Measurements from ENCODE around the gene NMNAT2. TPM values are rescaled to one million over a fixed set of nuclear protein-coding genes. Genes with fewer than 3 reads are reported as not detected.
A peak's percentile ranks its signal among the peaks of the same experiment; 100 is the strongest.

NMNAT2 gene
- total and polyA plus RNA-seq, 2 donors (not counting 3 experiments of a cell fraction or from before 2014, with no cell fraction given), result 0.28 to 0.38 TPM

DNA sequence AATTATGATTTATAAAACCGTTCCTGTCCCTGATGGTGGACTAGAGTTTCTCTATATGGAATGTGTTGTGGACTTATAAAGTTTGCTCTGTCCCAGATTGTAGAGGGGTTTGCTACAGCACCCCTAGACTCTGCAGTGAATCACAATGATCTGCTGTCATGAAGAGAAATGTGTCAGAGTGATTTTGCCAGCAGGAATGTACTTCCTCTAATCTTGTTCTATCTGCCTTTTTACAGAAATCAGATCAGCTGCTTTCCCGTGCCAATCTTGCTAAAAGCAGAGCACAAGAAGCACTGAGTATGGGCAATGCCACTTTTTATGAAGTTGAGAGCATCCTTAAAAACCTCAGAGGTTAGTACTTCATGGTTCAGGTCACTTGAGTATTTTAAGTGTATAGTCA lies 180.1 kb downstream of the NMNAT2 start:
- no TSS peak for BruUV-seq (replicated peaks)
- H4K20me1 ChIP-seq (replicated peaks; ENCODE audit: control insufficient read depth, extremely low read depth, insufficient read depth, low read length), result no peaks in the 10 kb centered on the region
- DNase-seq (ENCODE audit: low read depth, low spot score) (peak; percentile 31), FAIRE-seq (no peak)
- intact Hi-C loops (cut with micrococcal nuclease) (no loop called here), dilution Hi-C loops (cut with MboI; ENCODE audit: extremely low pct_ligation_motif_present, low sequenced_read_pairs) (no loop called here)
- TF ChIP-seq MYC (IDR thresholded peaks at IDR 0.05; ENCODE audit: low read depth, low read length), result no peak
- TF ChIP-seq FOS (IDR thresholded peaks at IDR 0.05; ENCODE audit: borderline replicate concordance, insufficient read depth, low read length), result peak; percentile 59
- TF ChIP-seq GATA2 (IDR thresholded peaks at IDR 0.05; ENCODE audit: insufficient read depth, insufficient read length, low read depth, low read length), result peak; percentile 52
- ChIA-PET POLR2A (interaction anchor here (0.6 kb wide), 1 partner anchor 73 kb away, joined by 3 read pairs; no protein-coding TSS in a partner anchor), CTCF (interaction anchor here (1.3 to 2.4 kb wide), 3 partner anchors 9 to 12 kb away, joined by 4 to 11 read pairs (median 4); no protein-coding TSS in a partner anchor)
- no peaks in the 10 kb centered on the region for H3K9me1 ChIP-seq (replicated peaks; ENCODE audit: control insufficient read depth, extremely low read depth, insufficient read depth, low read length)
- H3K27me3 ChIP-seq (ENCODE audit: control insufficient read depth in 2 of 2, insufficient read depth in 2 of 2, low read length in 2 of 2), result no peaks in the 10 kb centered on the region
- no peak overlapping the region for H3K4me3 ChIP-seq (replicated peaks in 1 of 3; ENCODE audit: insufficient read depth in 1 of 3, low read depth in 1 of 3, low read length in 3 of 3)
- H3K79me2 ChIP-seq (ENCODE audit: control insufficient read depth, insufficient read depth, low read length), result no peaks in the 10 kb centered on the region
- peaks cover 18% of the 10 kb centered on the region for H3K4me1 ChIP-seq (ENCODE audit: control insufficient read depth, extremely low read depth, insufficient read depth, low read length)
- H3K9ac ChIP-seq (replicated peaks; ENCODE audit: extremely low read depth, insufficient read depth, low read length), result no peak overlapping the region
- H2AFZ ChIP-seq (ENCODE audit: low read depth, low read length), result no peak overlapping the region
- H3K9me3 ChIP-seq (replicated peaks; ENCODE audit: control insufficient read depth, insufficient read depth, low read length), result no peaks in the 10 kb centered on the region
- no peak overlapping the region for H3K4me2 ChIP-seq (ENCODE audit: insufficient read depth, low read length)
- H3K27ac ChIP-seq (ENCODE audit: insufficient read depth, low read depth, low read length), result no peak overlapping the region
- H3K36me3 ChIP-seq (ENCODE audit: control insufficient read depth in 2 of 2, extremely low read depth in 1 of 2, insufficient read depth in 2 of 2, low read length in 2 of 2), result no peaks in the 10 kb centered on the region

DNA sequence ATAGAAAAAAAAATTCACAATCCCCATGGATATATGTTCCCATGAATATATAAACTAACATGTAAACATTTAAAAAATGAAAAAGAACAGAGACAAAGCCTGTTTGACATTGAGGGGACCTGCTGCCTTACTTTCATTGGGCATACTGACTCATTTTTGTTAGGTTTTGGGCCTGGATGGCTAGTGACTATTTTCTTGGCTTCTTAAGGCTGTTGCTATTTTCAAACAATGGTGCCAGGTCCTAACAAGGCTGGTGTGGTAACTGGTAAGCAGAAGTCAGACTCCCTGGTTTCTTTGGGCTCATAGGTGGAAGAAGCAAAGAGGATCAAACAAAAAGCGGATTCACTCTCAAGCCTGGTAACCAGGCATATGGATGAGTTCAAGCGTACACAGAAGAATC lies 181.1 kb downstream of the NMNAT2 start:
- intact Hi-C loops (cut with micrococcal nuclease), result no loop called here
- no peak overlapping the region for H3K4me2 ChIP-seq (ENCODE audit: insufficient read depth, low read length)
- no peaks in the 10 kb centered on the region for H4K20me1 ChIP-seq (replicated peaks; ENCODE audit: control insufficient read depth, extremely low read depth, insufficient read depth, low read length)
- H3K36me3 ChIP-seq (ENCODE audit: control insufficient read depth in 2 of 2, extremely low read depth in 1 of 2, insufficient read depth in 2 of 2, low read length in 2 of 2), result no peaks in the 10 kb centered on the region
- H3K27ac ChIP-seq (ENCODE audit: insufficient read depth, low read depth, low read length), result no peak overlapping the region
- no peaks in the 10 kb centered on the region for H3K9me1 ChIP-seq (replicated peaks; ENCODE audit: control insufficient read depth, extremely low read depth, insufficient read depth, low read length)
- no peak overlapping the region for H3K9ac ChIP-seq (replicated peaks; ENCODE audit: extremely low read depth, insufficient read depth, low read length)
- BruUV-seq (replicated peaks), result no TSS peak
- H3K9me3 ChIP-seq (replicated peaks; ENCODE audit: control insufficient read depth, insufficient read depth, low read length), result no peaks in the 10 kb centered on the region
- FAIRE-seq (no peak), DNase-seq (ENCODE audit: low read depth, low spot score) (no peak)
- H3K4me3 ChIP-seq (replicated peaks in 1 of 3; ENCODE audit: insufficient read depth in 1 of 3, low read depth in 1 of 3, low read length in 3 of 3), result no peak overlapping the region
- no peak for TF ChIP-seq FOS (IDR thresholded peaks at IDR 0.05; ENCODE audit: borderline replicate concordance, insufficient read depth, low read length)
- TF ChIP-seq MYC (IDR thresholded peaks at IDR 0.05; ENCODE audit: low read depth, low read length), result no peak
- TF ChIP-seq JUN (IDR thresholded peaks at IDR 0.05; ENCODE audit: borderline replicate concordance, insufficient read depth, insufficient read length, low read depth), result no peak
- no peak for TF ChIP-seq EZH2 (IDR thresholded peaks at IDR 0.05; ENCODE audit: borderline replicate concordance, low read depth, low read length, severe bottlenecking)
- no peak for TF ChIP-seq POLR2AphosphoS5 (IDR thresholded peaks at IDR 0.05; ENCODE audit: insufficient read depth, low read depth, low read length)
- TF ChIP-seq, protein P1, sequence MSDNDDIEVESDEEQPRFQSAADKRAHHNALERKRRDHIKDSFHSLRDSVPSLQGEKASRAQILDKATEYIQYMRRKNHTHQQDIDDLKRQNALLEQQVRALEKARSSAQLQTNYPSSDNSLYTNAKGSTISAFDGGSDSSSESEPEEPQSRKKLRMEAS (IDR thresholded peaks at IDR 0.05; ENCODE audit: insufficient read depth, insufficient read length), result no peak
- no peak for TF ChIP-seq GATA2 (IDR thresholded peaks at IDR 0.05; ENCODE audit: insufficient read depth, insufficient read length, low read depth, low read length)
- TF ChIP-seq, protein P2, sequence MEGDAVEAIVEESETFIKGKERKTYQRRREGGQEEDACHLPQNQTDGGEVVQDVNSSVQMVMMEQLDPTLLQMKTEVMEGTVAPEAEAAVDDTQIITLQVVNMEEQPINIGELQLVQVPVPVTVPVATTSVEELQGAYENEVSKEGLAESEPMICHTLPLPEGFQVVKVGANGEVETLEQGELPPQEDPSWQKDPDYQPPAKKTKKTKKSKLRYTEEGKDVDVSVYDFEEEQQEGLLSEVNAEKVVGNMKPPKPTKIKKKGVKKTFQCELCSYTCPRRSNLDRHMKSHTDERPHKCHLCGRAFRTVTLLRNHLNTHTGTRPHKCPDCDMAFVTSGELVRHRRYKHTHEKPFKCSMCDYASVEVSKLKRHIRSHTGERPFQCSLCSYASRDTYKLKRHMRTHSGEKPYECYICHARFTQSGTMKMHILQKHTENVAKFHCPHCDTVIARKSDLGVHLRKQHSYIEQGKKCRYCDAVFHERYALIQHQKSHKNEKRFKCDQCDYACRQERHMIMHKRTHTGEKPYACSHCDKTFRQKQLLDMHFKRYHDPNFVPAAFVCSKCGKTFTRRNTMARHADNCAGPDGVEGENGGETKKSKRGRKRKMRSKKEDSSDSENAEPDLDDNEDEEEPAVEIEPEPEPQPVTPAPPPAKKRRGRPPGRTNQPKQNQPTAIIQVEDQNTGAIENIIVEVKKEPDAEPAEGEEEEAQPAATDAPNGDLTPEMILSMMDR (IDR thresholded peaks at IDR 0.05; ENCODE audit: extremely low read depth in 1 of 2, insufficient read depth in 1 of 2, low read depth in 1 of 2, low read length in 2 of 2), result no peak
- TF ChIP-seq POLR2A (IDR thresholded peaks at IDR 0.05; ENCODE audit: low read depth, low read length), result no peak
- H3K27me3 ChIP-seq (ENCODE audit: control insufficient read depth in 2 of 2, insufficient read depth in 2 of 2, low read length in 2 of 2), result no peaks in the 10 kb centered on the region
- ChIA-PET CTCF (interaction anchor here (2.4 kb wide), 1 partner anchor 9 kb away, joined by 11 read pairs; no protein-coding TSS in a partner anchor), POLR2A (no interaction called here)
- H3K4me1 ChIP-seq (ENCODE audit: control insufficient read depth, extremely low read depth, insufficient read depth, low read length), result peaks cover 18% of the 10 kb centered on the region
- H3K79me2 ChIP-seq (ENCODE audit: control insufficient read depth, insufficient read depth, low read length), result no peaks in the 10 kb centered on the region
- no peak overlapping the region for H2AFZ ChIP-seq (ENCODE audit: low read depth, low read length)
- dilution Hi-C loops (cut with MboI; ENCODE audit: extremely low pct_ligation_motif_present, low sequenced_read_pairs), result no loop called here
